Mesendoderm (in vitro differentiated cells): ENCODE data around the gene BPIFB2.
"Not testable (repeated sequence)": the region's sequence is repeated elsewhere in the genome, so short reads cannot be mapped to it uniquely, and the experiment has no call there.

Source experiments
- DNase-seq: peaks from one replicate; pipeline ENCODE4 v3.0.0; 2013
- H2AK5ac ChIP-seq: 2 replicates; pipeline ENCODE4 v1.6.1; 2013; ENCODE audit warnings: low read length, inconsistent platforms
- H2BK120ac ChIP-seq: 2 replicates; pipeline ENCODE4 v1.6.1; 2013; ENCODE audit warnings: low read depth, mild to moderate bottlenecking, low read length, moderate library complexity, mixed read lengths
- H2BK15ac ChIP-seq: replicated peaks from 2 replicates; pipeline ENCODE4 v1.6.1; 2013; ENCODE audit warnings: low read depth, mild to moderate bottlenecking, moderate library complexity
- H2BK5ac ChIP-seq: 2 replicates; pipeline ENCODE4 v1.6.1; 2013; ENCODE audit warnings: low read length, inconsistent platforms
- H3K18ac ChIP-seq: 2 replicates; pipeline ENCODE4 v1.6.1; 2013; ENCODE audit warnings: mild to moderate bottlenecking, low read length, mixed read lengths
- H3K23ac ChIP-seq: one replicate; pipeline ENCODE4 v1.6.1; 2013; ENCODE audit warnings: low read length
- H3K27ac ChIP-seq: 2 replicates; pipeline ENCODE4 v1.5.1; 2013; ENCODE audit warnings: low read depth, mild to moderate bottlenecking, inconsistent platforms, low read length, moderate library complexity
- H3K27me3 ChIP-seq: 2 replicates; pipeline ENCODE4 v1.6.1; 2013; ENCODE audit warnings: low read length, control low read depth, mild to moderate bottlenecking, inconsistent platforms; ENCODE audit not compliant: insufficient read depth, poor library complexity
- H3K36me3 ChIP-seq: 2 replicates; pipeline ENCODE4 v1.6.1; 2013; ENCODE audit warnings: low read length, inconsistent platforms; ENCODE audit not compliant: control insufficient read depth, insufficient read depth
- H3K4ac ChIP-seq: one replicate; pipeline ENCODE4 v1.6.1; 2013; ENCODE audit warnings: low read depth, mild to moderate bottlenecking, low read length, moderate library complexity
- H3K4me1 ChIP-seq: 2 replicates; pipeline ENCODE4 v1.6.1; 2013; ENCODE audit warnings: low read depth, low read length, inconsistent platforms; ENCODE audit not compliant: control insufficient read depth
- H3K4me2 ChIP-seq: 2 replicates; pipeline ENCODE4 v1.6.1; 2013; ENCODE audit warnings: low read length
- H3K4me3 ChIP-seq: 2 replicates; pipeline ENCODE4 v1.5.1; 2013; ENCODE audit warnings: mild to moderate bottlenecking, low read length
- H3K56ac ChIP-seq: one replicate; pipeline ENCODE4 v1.6.1; 2013; ENCODE audit warnings: low read length
- H3K79me1 ChIP-seq: 2 replicates; pipeline ENCODE4 v1.6.1; 2013; ENCODE audit warnings: low read length, inconsistent platforms
- H3K79me2 ChIP-seq: 2 replicates; pipeline ENCODE4 v1.6.1; 2013; ENCODE audit warnings: mild to moderate bottlenecking, low read length; ENCODE audit not compliant: control insufficient read depth, insufficient read depth
- H3K9ac ChIP-seq: 2 replicates; pipeline ENCODE4 v1.6.1; 2013; ENCODE audit warnings: low read length, inconsistent platforms
- H4K5ac ChIP-seq: one replicate; pipeline ENCODE4 v1.6.1; 2013; ENCODE audit warnings: low read length
- H4K8ac ChIP-seq: one replicate; pipeline ENCODE4 v1.6.1; 2013; ENCODE audit warnings: low read depth, mild to moderate bottlenecking, control low read depth, low read length, moderate library complexity
- WGBS: extraction: QIAGEN DNeasy Blood & Tissue Kit; methylation state at CpG from one replicate; pipeline ENCODE4 v1.1.7; 2013; ENCODE audit warnings: low lambda C conversion rate, missing lambda C conversion rate; ENCODE audit not compliant: insufficient coverage; ENCODE audit errors: extremely low coverage; 5-methylcytosine and 5-hydroxymethylcytosine counted together

BPIFB2 gene

DNA sequence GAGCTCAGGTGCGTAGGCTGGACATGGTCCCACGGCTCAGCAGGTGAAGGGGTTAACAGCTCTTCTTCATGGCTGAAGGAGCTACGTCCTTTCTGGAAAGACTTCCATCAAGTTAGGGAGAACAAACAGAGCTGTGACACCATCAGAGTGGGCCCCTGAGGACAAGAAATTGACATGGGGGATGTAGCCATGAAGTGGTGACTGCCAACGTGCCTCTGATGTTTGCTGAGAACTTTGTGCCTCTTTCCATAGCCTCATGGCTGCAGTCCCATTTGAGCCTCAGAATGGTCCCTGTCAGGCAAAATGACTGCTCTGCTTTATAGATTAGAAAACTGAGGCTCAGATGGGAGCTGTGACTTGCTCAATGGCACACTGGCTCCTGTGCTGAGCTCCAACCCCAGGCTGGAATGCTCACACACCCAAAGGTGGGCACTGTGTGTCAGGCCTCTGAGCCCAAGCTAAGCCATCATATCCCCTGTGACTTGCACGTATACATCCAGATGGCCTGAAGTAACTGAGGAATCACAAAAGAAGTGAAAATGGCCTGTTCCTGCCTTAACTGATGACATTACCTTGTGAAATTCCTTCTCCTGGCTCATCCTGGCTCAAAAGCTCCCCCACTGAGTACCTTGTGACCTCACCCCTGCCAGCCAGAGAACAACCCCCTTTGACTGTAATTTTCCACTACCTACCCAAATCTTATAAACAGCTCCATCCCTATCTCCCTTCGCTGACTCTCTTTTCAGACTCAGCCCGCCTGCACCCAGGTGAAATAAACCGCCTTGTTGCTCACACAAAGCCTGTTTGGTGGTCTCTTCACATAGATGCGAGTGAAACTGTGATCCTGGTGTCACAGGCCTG lies 33.1 kb upstream of the BPIFB2 start:
- H3K79me2 ChIP-seq, H3K36me3 ChIP-seq, H4K8ac ChIP-seq, H3K4me2 ChIP-seq, H3K79me1 ChIP-seq, H3K27me3 ChIP-seq, H2BK15ac ChIP-seq, H3K4me3 ChIP-seq: not testable (repeated sequence)
- Histone ChIP-seq H3K27ac (peak overlapping the region; percentile 96), H3K23ac (peak overlapping the region; percentile 97), H3K9ac (peak overlapping the region; percentile 78), H2BK5ac (peak overlapping the region; percentile 100), H3K4ac (peak overlapping the region; percentile 93), H3K56ac (peak overlapping the region; percentile 91), H4K5ac (peak overlapping the region; percentile 88), H3K4me1 (peaks cover 32% of the 10 kb centered on the region), H3K18ac (peak overlapping the region; percentile 89), H2AK5ac (peak overlapping the region; percentile 4), H2BK120ac (peak overlapping the region; percentile 88)
- peak; percentile 94 for DNase-seq
- WGBS: no CpG with 5 or more reads among the region's 9 CpGs

DNA sequence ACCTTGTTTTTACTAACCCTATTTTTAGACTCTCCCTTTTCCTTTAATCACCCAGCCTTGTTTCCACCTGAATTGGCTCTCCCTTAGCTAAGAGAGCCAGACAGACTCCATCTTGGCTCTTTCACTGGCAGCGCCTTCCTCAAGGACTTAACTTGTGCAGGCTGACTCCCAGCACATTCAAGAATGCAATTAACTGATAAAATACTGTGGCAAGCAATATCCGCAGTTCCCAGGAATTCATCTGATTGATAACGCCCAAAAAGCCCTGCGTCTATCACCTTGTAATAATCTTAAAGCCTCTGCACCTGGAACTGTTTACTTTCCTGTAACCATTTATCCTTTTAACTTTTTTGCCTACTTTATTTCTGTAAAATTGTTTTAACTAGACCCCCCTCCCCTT lies 32.4 kb upstream of the BPIFB2 start:
- Histone ChIP-seq H3K9ac (peak overlapping the region; percentile 78), H3K56ac (peak overlapping the region; percentile 91), H3K4me1 (peaks cover 32% of the 10 kb centered on the region), H4K5ac (peak overlapping the region; percentile 88), H2BK5ac (peak overlapping the region; percentile 100), H3K18ac (peak overlapping the region; percentile 63), H3K27ac (peak overlapping the region; percentile 96)
- not testable (repeated sequence) for H3K4me2 ChIP-seq, H2BK120ac ChIP-seq, H4K8ac ChIP-seq, H3K36me3 ChIP-seq, H2BK15ac ChIP-seq, H3K79me2 ChIP-seq, H2AK5ac ChIP-seq, H3K4ac ChIP-seq, H3K4me3 ChIP-seq, H3K27me3 ChIP-seq, H3K79me1 ChIP-seq, H3K23ac ChIP-seq
- peak; percentile 92 for DNase-seq
- no CpG with 5 or more reads among the region's 4 CpGs for WGBS

GRCh38 chr20:32975698-32976674 lies 31.5 kb upstream of the BPIFB2 start:
- H3K18ac ChIP-seq: peak overlapping the region; percentile 77
- H3K9ac ChIP-seq: peak overlapping the region; percentile 58
- H2AK5ac ChIP-seq: peak overlapping the region; percentile 98
- H2BK15ac ChIP-seq: no peak overlapping the region
- DNase-seq: peak; percentile 92
- peak overlapping the region; percentile 92 for H4K5ac ChIP-seq
- peak overlapping the region; percentile 100 for H2BK5ac ChIP-seq
- H4K8ac ChIP-seq: no peak overlapping the region
- H2BK120ac ChIP-seq: peak overlapping the region; percentile 16
- no peak overlapping the region for H3K4me3 ChIP-seq
- peak overlapping the region; percentile 1 for H3K23ac ChIP-seq
- H3K4ac ChIP-seq: peak overlapping the region; percentile 39
- H3K4me2 ChIP-seq: no peak overlapping the region
- H3K4me1 ChIP-seq: peaks cover 31% of the 10 kb centered on the region
- no CpG with 5 or more reads among the region's 15 CpGs for WGBS
- H3K56ac ChIP-seq: peak overlapping the region; percentile 89
- H3K27me3 ChIP-seq: no peaks in the 10 kb centered on the region
- H3K27ac ChIP-seq: peak overlapping the region; percentile 94
- no peaks in the 10 kb centered on the region for H3K36me3 ChIP-seq
- no peaks in the 10 kb centered on the region for H3K79me2 ChIP-seq
- no peaks in the 10 kb centered on the region for H3K79me1 ChIP-seq

DNA sequence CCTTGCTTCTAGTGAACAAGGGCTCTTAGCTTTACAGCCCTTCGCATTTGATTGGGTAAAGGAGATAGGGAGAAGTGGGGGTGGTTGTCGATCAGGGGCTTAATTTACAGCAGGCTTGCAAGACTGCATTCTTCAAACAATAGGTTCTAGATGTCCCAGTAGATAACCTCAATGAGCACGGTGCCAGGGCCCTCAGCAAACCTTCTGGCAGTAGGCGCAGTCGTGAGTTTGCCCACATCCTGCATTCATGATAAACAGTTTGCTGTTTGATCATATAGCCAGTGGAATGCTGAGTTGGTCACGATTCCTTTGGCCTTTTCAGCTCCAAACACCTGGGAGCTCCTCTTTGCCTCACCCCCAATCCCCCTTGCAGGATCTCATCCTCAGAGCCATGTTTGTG lies 30.8 kb upstream of the BPIFB2 start:
- Histone ChIP-seq H3K56ac (peak overlapping the region; percentile 89), H3K4me1 (peaks cover 26% of the 10 kb centered on the region), H3K9ac (no peak overlapping the region), H2BK15ac (no peak overlapping the region), H3K4ac (peak overlapping the region; percentile 39), H3K4me2 (no peak overlapping the region), H2BK5ac (peak overlapping the region; percentile 100), H4K8ac (no peak overlapping the region), H3K18ac (peak overlapping the region; percentile 77), H3K23ac (no peak overlapping the region), H2AK5ac (peak overlapping the region; percentile 7), H3K79me2 (no peaks in the 10 kb centered on the region), H3K4me3 (no peak overlapping the region), H2BK120ac (peak overlapping the region; percentile 47), H3K79me1 (no peaks in the 10 kb centered on the region), H3K27me3 (no peaks in the 10 kb centered on the region), H3K36me3 (no peaks in the 10 kb centered on the region), H4K5ac (no peak overlapping the region), H3K27ac (no peak overlapping the region)
- DNase-seq: peak; percentile 72
- no CpG with 5 or more reads among the region's 6 CpGs for WGBS

DNA sequence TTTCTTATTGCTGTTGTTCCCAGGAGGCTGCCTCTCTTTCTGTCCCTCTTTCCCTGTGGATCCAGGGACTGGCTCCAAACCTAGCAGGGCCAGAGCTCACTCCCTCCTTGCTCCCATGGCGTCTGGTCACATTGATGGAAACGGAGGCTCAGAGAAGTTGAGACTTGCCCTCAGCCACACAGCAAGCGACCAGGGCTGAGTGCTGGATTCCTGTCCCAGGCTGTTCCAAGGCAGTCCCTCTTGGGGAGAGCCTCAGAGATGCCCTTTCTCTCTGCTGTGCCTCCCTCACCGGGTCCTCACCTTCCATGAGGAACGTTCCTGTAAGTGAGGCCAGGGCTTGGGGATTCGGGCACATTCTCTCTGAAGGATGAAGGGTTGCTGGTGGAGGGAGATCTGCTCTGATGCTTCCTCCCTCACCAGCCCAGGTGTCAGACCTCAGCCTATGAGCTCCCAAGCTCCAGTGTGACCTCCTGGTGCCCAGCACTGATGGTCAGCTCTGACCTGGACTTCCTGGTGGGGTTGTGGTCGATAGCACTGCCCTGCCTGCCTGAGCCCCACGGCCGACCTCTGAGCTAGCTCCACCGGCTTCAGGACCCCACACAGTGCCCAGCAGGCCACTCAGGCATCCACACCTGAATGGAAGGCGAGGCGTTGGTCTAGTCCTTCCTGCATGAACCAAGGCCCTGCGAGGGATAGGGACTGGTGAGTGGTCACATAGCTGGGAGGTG lies 30.1 kb upstream of the BPIFB2 start:
- H3K18ac ChIP-seq: peak overlapping the region; percentile 13
- peak overlapping the region; percentile 97 for H2BK5ac ChIP-seq
- H2BK15ac ChIP-seq: no peak overlapping the region
- peak overlapping the region; percentile 11 for H3K23ac ChIP-seq
- H3K4me3 ChIP-seq: no peak overlapping the region
- H3K9ac ChIP-seq: peak overlapping the region; percentile 40
- H3K56ac ChIP-seq: peak overlapping the region; percentile 89
- H3K36me3 ChIP-seq: no peaks in the 10 kb centered on the region
- peak overlapping the region; percentile 47 for H2BK120ac ChIP-seq
- H4K5ac ChIP-seq: peak overlapping the region; percentile 95
- peak overlapping the region; percentile 7 for H2AK5ac ChIP-seq
- H3K4me1 ChIP-seq: peaks cover 22% of the 10 kb centered on the region
- DNase-seq: no peak
- H3K4me2 ChIP-seq: no peak overlapping the region
- H3K27ac ChIP-seq: peak overlapping the region; percentile 0
- no peaks in the 10 kb centered on the region for H3K79me1 ChIP-seq
- no peak overlapping the region for H4K8ac ChIP-seq
- no CpG with 5 or more reads among the region's 13 CpGs for WGBS
- no peaks in the 10 kb centered on the region for H3K27me3 ChIP-seq
- peak overlapping the region; percentile 39 for H3K4ac ChIP-seq
- H3K79me2 ChIP-seq: no peaks in the 10 kb centered on the region
